ENCODE results near the gene CLEC18A.

GRCh38 chr16:69909760-69910159 is 41.4 kb upstream of the CLEC18A start:
- TF ChIP-seq TCF7L2 (IDR thresholded peaks at IDR 0.05; ENCODE audit: low read depth, low read length) (no peak), SIN3A (IDR thresholded peaks at IDR 0.05; ENCODE audit: borderline replicate concordance, insufficient read depth, low read depth, low read length) (no peak)
